ACC112 (cell line): ENCODE results near the gene IL17RB.

ENCODE experiments used
- H2AFZ ChIP-seq: fragments of 200-600 bp; sonication (generic); one replicate; pipeline ENCODE4 v1.6.0; 2017; ENCODE audit warnings: antibody characterized with exemption, low read length; ENCODE audit not compliant: unreplicated experiment
- H3K27ac ChIP-seq: fragments of 200-600 bp; sonication (generic); 2 replicates; pipeline ENCODE4 v1.5.1; 2014; ENCODE audit warnings: low read depth, mild to moderate bottlenecking, antibody characterized with exemption, low read length, moderate library complexity
- H3K27me3 ChIP-seq: fragments of 200-600 bp; sonication (generic); 2 replicates; pipeline ENCODE4 v1.6.1; 2014; ENCODE audit warnings: mild to moderate bottlenecking, antibody characterized with exemption, low read length, moderate library complexity, mixed read lengths; ENCODE audit not compliant: insufficient read depth
- H3K36me3 ChIP-seq: fragments of 200-600 bp; sonication (generic); 2 replicates; pipeline ENCODE4 v1.6.1; 2016; ENCODE audit warnings: mild to moderate bottlenecking, antibody characterized with exemption, low read length, moderate library complexity, mixed read lengths; ENCODE audit not compliant: insufficient read depth
- H3K4me1 ChIP-seq: fragments of 200-600 bp; sonication (generic); one replicate; pipeline ENCODE4 v1.6.1; 2016; ENCODE audit warnings: low read length, mixed read lengths; ENCODE audit not compliant: insufficient read depth, unreplicated experiment, control insufficient read depth
- H3K4me3 ChIP-seq: fragments of 200-600 bp; sonication (generic); 2 replicates; pipeline ENCODE4 v1.5.1; 2014; ENCODE audit warnings: mild to moderate bottlenecking, low read depth, low read length
- H3K79me2 ChIP-seq: fragments of 200-600 bp; sonication (generic); one replicate; pipeline ENCODE4 v1.6.0; 2016; ENCODE audit warnings: low read length; ENCODE audit not compliant: control insufficient read depth, unreplicated experiment, insufficient read depth

The IL17RB gene

DNA sequence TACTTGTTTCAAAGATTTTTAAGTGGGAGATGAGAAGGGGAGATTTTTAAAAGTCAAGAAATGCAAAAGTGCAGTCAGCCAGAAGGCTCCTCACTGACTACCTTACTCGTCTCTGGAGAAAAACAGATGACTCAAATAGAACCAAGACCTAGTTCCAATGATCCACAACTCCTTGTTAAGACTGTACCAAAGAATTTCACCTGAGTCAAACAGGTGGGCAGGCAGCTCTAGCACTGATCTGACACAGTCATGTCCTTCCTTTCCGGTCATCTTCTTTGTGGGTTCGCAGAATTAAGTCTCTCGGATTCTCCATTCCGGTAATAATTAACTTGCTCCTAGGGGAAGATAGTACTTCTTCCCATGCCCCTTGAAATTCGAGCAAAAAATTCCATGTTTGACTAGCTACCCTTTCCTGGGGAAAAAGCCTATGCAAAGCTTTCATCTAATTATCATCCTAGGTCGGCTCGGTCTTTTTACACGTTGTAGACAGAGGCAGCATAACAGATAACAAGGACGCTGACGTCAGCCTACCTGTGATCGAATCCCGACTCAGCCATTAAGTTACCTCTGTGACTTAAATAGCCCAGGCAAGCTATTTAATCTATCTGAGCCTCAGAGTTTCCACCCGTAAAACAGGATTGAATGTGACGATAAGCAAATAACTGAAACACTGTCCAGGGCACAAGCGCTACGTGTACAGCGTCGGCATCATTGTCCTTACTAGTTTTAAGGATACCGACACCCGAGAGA lies 44.5 kb downstream of the IL17RB start:
- peaks cover 10% of the 10 kb centered on the region; the same call in 1 of the 2 replicates for H3K27me3 ChIP-seq
- H2AFZ ChIP-seq = peak overlapping the region; percentile 86
- H3K4me1 ChIP-seq = peaks cover 12% of the 10 kb centered on the region
- peaks cover 34% of the 10 kb centered on the region for H3K79me2 ChIP-seq
- 0 out of 2 replicates have a peak, but pooled peaks cover 10% of the 10 kb centered on the region for H3K36me3 ChIP-seq
- peak overlapping the region; percentile 87 for H3K27ac ChIP-seq
- peak overlapping the region; percentile 97 for H3K4me3 ChIP-seq

DNA sequence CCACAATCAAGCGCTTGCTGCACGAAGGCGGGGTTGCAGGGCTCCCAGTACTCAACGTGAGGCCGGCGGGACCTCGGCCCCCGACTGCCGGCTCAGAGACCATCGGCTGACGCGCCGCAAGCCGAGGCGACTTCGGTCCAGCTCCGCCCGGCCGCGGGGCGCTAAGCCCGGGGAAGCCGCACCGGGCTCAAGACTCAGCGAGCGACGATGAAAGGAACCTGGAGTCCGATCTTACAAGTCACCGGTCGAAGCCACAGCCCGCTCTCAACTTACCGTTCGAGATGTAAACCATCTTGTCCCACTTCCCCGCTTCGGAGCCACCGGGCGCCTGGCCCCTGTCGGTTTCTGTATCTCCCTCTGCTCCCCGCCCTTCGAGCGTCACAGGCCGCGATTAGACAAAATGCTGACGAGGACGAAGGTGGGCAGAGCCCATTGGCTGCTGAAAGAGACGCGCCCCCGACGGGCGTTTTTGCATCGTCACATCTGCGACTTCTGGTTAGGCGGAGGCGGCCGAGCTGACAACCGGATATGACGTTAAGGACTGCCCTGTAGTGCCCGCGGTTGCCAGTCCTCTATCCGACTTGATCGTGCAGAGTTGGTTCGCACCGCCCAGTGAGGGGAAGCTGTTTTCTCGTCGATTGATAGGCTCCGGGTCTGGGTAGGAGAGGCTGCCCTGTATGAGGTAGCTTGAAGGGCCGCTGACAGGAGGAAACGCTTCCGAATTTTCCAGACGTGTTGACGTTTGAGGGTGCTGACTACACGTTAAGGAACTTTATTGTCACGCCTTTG lies 45.3 kb downstream of the IL17RB start, which contains the start of gene SELENOK:
Gene SELENOK (minus strand): TSS at position 363 of the 789 bp plus-strand sequence.
- Histone ChIP-seq H3K4me3 (peak within 1 kb of the TSS; percentile 97), H3K79me2 (peaks cover 34% of the 10 kb centered on the region), H3K4me1 (peaks cover 12% of the 10 kb centered on the region), H3K27me3 (peaks cover 14% of the 10 kb centered on the region; the same call in 1 of the 2 replicates), H3K27ac (peak within 1 kb of the TSS; percentile 87), H3K36me3 (0 out of 2 replicates have a peak, but pooled peaks cover 10% of the 10 kb centered on the region), H2AFZ (peak within 1 kb of the TSS; percentile 86)

DNA sequence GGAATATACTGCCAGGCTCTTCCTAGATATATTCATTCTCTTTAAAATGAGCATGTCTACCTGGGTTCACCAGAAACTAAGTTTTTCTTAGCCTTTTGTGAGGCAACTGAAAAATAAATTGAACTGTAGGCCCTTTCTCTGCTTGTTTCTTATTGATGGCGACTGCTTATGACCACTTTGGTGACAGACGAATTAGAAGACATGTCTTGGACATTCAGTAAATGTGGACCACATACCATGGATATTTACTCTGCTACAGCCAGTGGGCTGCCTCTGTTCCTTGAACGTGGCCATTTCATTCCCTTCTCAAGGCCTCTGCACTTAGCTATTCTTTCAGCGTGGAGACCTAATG lies 45.9 kb downstream of the IL17RB start:
- Histone ChIP-seq H3K79me2 (peaks cover 34% of the 10 kb centered on the region), H3K27me3 (peaks cover 19% of the 10 kb centered on the region), H3K4me3 (peak overlapping the region; percentile 97), H3K27ac (peak overlapping the region; percentile 87), H3K36me3 (0 out of 2 replicates have a peak, but pooled peaks cover 10% of the 10 kb centered on the region), H3K4me1 (peaks cover 12% of the 10 kb centered on the region), H2AFZ (peak overlapping the region; percentile 83)

DNA sequence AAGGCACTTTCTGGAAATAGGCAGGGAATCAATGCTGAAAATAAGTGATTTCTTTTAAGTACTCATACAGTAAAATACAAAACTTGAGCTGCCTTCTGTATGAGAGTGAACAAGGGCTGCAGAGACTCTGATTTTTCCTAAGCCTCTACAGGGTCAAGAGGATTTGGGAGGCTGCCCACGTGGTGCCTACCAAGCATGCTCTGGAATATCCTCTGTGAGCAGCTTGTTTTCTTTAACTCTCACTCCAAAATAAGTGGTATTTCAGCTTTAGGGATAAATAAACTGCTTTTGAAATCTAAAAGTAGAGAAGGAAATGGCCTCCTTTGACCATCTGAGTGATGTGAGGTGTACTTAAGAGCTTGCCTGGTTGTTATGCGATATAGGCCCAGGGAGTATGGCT lies 53.4 kb downstream of the IL17RB start:
- no peak overlapping the region for H3K4me3 ChIP-seq
- no peak overlapping the region for H2AFZ ChIP-seq
- H3K27me3 ChIP-seq = peaks cover 56% of the 10 kb centered on the region
- no peaks in the 10 kb centered on the region for H3K4me1 ChIP-seq
- no peaks in the 10 kb centered on the region for H3K79me2 ChIP-seq
- no peaks in the 10 kb centered on the region for H3K36me3 ChIP-seq
- H3K27ac ChIP-seq = no peak overlapping the region

- Histone ChIP-seq H3K36me3 (no peaks in the 10 kb centered on the region), H2AFZ (no peak overlapping the region), H3K27ac (no peak overlapping the region), H3K4me3 (no peak overlapping the region), H3K4me1 (no peaks in the 10 kb centered on the region), H3K27me3 (peaks cover 48% of the 10 kb centered on the region), H3K79me2 (no peaks in the 10 kb centered on the region)
These were observed 54.4 kb downstream of the IL17RB start for GRCh38 chr3:53900666-53901331.

DNA sequence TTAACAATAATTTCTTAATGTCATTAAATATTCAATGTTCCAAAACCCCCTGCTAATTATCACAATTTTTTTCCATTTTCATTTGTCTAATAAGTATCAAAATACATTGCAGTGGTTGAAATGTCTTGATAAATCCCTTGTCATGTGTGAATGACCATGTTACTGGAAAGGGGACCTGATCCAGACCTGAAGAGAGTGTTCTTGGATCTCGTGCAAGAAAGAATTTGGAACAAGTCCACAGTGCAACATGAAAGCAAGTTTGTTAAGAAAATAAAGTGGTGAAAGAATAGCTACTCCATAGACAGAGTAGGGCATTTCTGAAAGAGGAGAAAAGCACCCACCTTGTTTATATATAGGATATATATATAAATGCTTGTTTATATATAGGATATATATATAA lies 55.7 kb downstream of the IL17RB start:
- Histone ChIP-seq H3K4me3 (no peak overlapping the region), H3K4me1 (no peaks in the 10 kb centered on the region), H3K27me3 (peaks cover 40% of the 10 kb centered on the region), H3K27ac (no peak overlapping the region), H3K36me3 (no peaks in the 10 kb centered on the region), H3K79me2 (no peaks in the 10 kb centered on the region), H2AFZ (no peak overlapping the region)

GRCh38 chr3:53902711-53903110 lies 56.3 kb downstream of the IL17RB start:
- Histone ChIP-seq H3K27ac (no peak overlapping the region), H2AFZ (no peak overlapping the region), H3K27me3 (peaks cover 35% of the 10 kb centered on the region), H3K36me3 (no peaks in the 10 kb centered on the region), H3K79me2 (no peaks in the 10 kb centered on the region), H3K4me1 (no peaks in the 10 kb centered on the region), H3K4me3 (no peak overlapping the region)

GRCh38 chr3:53913401-53913800 lies 67.0 kb downstream of the IL17RB start:
- H3K79me2 ChIP-seq = no peaks in the 10 kb centered on the region
- no peaks in the 10 kb centered on the region for H3K36me3 ChIP-seq
- no peak overlapping the region for H2AFZ ChIP-seq
- H3K4me1 ChIP-seq = no peaks in the 10 kb centered on the region
- no peak overlapping the region for H3K4me3 ChIP-seq
- no peak overlapping the region for H3K27ac ChIP-seq
- peaks cover 70% of the 10 kb centered on the region for H3K27me3 ChIP-seq
